Measurements from ENCODE around the gene BRPF1. TPM values are rescaled to one million over a fixed set of nuclear protein-coding genes. Genes with fewer than 3 reads are reported as not detected.

The BRPF1 gene
- total RNA-seq, 1 experiment from 2014 or later = 23.6 TPM

- RAD21 ChIA-PET (ENCODE audit: low non-redundant PET in 1 of 2, low total read pairs in 2 of 2, uncharacterized antibody in 2 of 2, unreplicated experiment in 2 of 2) = no interaction called here
- Histone ChIP-seq H3K27me3 (ENCODE audit: insufficient read depth, low read length) (no peaks in the 10 kb centered on the region), H3K4me2 (ENCODE audit: low read length) (no peak overlapping the region), H3K9me2 (ENCODE audit: insufficient read depth) (no peaks in the 10 kb centered on the region), H3K36me3 (ENCODE audit: control insufficient read depth in 1 of 2, insufficient read depth in 2 of 2, low read length in 2 of 2) (peaks cover 5 to 11% of the 10 kb centered on the region in 2 experiments; a peak in 2 of 4 replicates), H3K79me2 (ENCODE audit: insufficient read depth, low read length) (no peaks in the 10 kb centered on the region), H3K4me3 (replicated peaks in 1 of 2; ENCODE audit: low read depth in 1 of 2, low read length in 2 of 2) (no peak overlapping the region), H3K9me3 (ENCODE audit: control insufficient read depth in 1 of 2, insufficient read depth in 1 of 2, low read depth in 1 of 2, low read length in 2 of 2) (no peaks in the 10 kb centered on the region), H3K27ac (ENCODE audit: low read depth, low read length) (no peak overlapping the region), H2AFZ (ENCODE audit: low read depth, low read length, poor library complexity, severe bottlenecking) (no peak overlapping the region), H3K9ac (ENCODE audit: low read length) (no peak overlapping the region), H3K4me1 (ENCODE audit: control insufficient read depth in 1 of 2, insufficient read depth in 2 of 2, low read length in 2 of 2) (no peaks in the 10 kb centered on the region), H4K20me1 (ENCODE audit: insufficient read depth) (no peaks in the 10 kb centered on the region)
- intact Hi-C loops (cut with micrococcal nuclease) = no loop called here
- no TSS peak for BruUV-seq (replicated peaks)
- no peak for DNase-seq (ENCODE audit: low read depth, low spot score)
- ATAC-seq = no peak
- CTCF ChIA-PET = no interaction called here
- TF ChIP-seq ZNF274 (IDR thresholded peaks at IDR 0.05; ENCODE audit: low read depth, low read length) (no peak), ATF3 (IDR thresholded peaks at IDR 0.05) (no peak), JUND (IDR thresholded peaks at IDR 0.05) (no peak), EZH2 (IDR thresholded peaks at IDR 0.05) (no peak)
- POLR2A ChIA-PET = no interaction called here
These were observed 40.8 kb upstream of the BRPF1 start for GRCh38 chr3:9690451-9691450.

GRCh38 chr3:9691636-9692035 lies 39.9 kb upstream of the BRPF1 start:
- H3K79me2 ChIP-seq (ENCODE audit: insufficient read depth, low read length) = no peaks in the 10 kb centered on the region
- no peak overlapping the region for H3K4me3 ChIP-seq (replicated peaks in 1 of 2; ENCODE audit: low read depth in 1 of 2, low read length in 2 of 2)
- TF ChIP-seq EZH2phosphoT487 (IDR thresholded peaks at IDR 0.05; ENCODE audit: borderline replicate concordance) = no peak
- TF ChIP-seq FOSL1 (IDR thresholded peaks at IDR 0.05; ENCODE audit: low read depth) = no peak
- no peak for TF ChIP-seq REST (IDR thresholded peaks at IDR 0.05; ENCODE audit: low read depth)
- no peak for TF ChIP-seq POLR2AphosphoS5 (IDR thresholded peaks at IDR 0.05; ENCODE audit: low read depth, low read length)
- no peak for TF ChIP-seq EGR1 (IDR thresholded peaks at IDR 0.05; ENCODE audit: low read depth)
- no peak for TF ChIP-seq YY1 (IDR thresholded peaks at IDR 0.05; ENCODE audit: extremely low read depth, insufficient replicate concordance, low read depth, low read length)
- no peak for TF ChIP-seq SP1 (IDR thresholded peaks at IDR 0.05; ENCODE audit: low read depth)
- no peak for TF ChIP-seq ZNF274 (IDR thresholded peaks at IDR 0.05; ENCODE audit: low read depth, low read length)
- no peak for TF ChIP-seq CBX3 (IDR thresholded peaks at IDR 0.05; ENCODE audit: low read depth)
- no peak for TF ChIP-seq SRF (IDR thresholded peaks at IDR 0.05; ENCODE audit: low read depth)
- no peak for TF ChIP-seq ZFX (IDR thresholded peaks at IDR 0.05)
- H3K9me2 ChIP-seq (ENCODE audit: insufficient read depth) = no peaks in the 10 kb centered on the region
- H3K27me3 ChIP-seq (ENCODE audit: insufficient read depth, low read length) = no peaks in the 10 kb centered on the region
- intact Hi-C loops (cut with micrococcal nuclease) = no loop called here
- H3K36me3 ChIP-seq (ENCODE audit: control insufficient read depth in 1 of 2, insufficient read depth in 2 of 2, low read length in 2 of 2) = peaks cover 5 to 11% of the 10 kb centered on the region in 2 experiments; a peak in 2 of 4 replicates
- H4K20me1 ChIP-seq (ENCODE audit: insufficient read depth) = no peaks in the 10 kb centered on the region
- no peak overlapping the region for H3K4me2 ChIP-seq (ENCODE audit: low read length)
- ChIA-PET POLR2A (no interaction called here), CTCF (no interaction called here), RAD21 (ENCODE audit: low non-redundant PET in 1 of 2, low total read pairs in 2 of 2, uncharacterized antibody in 2 of 2, unreplicated experiment in 2 of 2) (no interaction called here)
- DNase-seq (ENCODE audit: low read depth, low spot score) = no peak
- no peaks in the 10 kb centered on the region for H3K9me3 ChIP-seq (ENCODE audit: control insufficient read depth in 1 of 2, insufficient read depth in 1 of 2, low read depth in 1 of 2, low read length in 2 of 2)
- no peaks in the 10 kb centered on the region for H3K4me1 ChIP-seq (ENCODE audit: control insufficient read depth in 1 of 2, insufficient read depth in 2 of 2, low read length in 2 of 2)
- no peak for ATAC-seq
- H2AFZ ChIP-seq (ENCODE audit: low read depth, low read length, poor library complexity, severe bottlenecking) = no peak overlapping the region
- H3K9ac ChIP-seq (ENCODE audit: low read length) = no peak overlapping the region
- BruUV-seq (replicated peaks) = no TSS peak
- no peak overlapping the region for H3K27ac ChIP-seq (ENCODE audit: low read depth, low read length)
